HG03439 (cell line): ENCODE results near the gene RBKS.

Experiments used
- ATAC-seq: cut with Tn5 transposase; IDR thresholded peaks from one replicate; pipeline ENCODE4 v1.9.1; 2021; ENCODE audit warnings: mild to moderate bottlenecking, moderate library complexity; ENCODE audit not compliant: unreplicated experiment

The RBKS gene

GRCh38 chr2:27803046-27803445 lies 87.1 kb downstream of the RBKS start:
- no peak for ATAC-seq

- no peak for ATAC-seq
Measured at GRCh38 chr2:27802547-27802946, 87.6 kb downstream of the RBKS start.

DNA sequence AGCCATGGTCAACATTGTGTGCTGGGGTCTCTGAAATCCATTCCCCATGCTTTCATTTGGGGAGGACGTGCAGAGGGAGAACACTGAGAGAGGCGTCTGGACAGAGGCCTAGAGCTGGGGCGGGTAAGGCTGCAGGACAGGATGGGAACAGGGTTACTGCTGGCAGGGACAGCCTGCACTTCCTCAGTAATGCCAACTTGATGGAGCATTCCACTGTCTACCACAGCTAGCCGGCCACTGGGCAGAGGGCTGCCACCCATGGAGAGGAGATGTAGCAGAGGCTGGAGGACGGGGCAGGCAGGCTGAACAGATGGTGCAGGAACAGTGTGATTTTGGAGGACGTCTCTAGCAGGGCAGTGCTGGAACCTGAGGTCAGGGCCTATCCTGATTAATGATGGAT lies 89.3 kb downstream of the RBKS start:
- ATAC-seq, result no peak

DNA sequence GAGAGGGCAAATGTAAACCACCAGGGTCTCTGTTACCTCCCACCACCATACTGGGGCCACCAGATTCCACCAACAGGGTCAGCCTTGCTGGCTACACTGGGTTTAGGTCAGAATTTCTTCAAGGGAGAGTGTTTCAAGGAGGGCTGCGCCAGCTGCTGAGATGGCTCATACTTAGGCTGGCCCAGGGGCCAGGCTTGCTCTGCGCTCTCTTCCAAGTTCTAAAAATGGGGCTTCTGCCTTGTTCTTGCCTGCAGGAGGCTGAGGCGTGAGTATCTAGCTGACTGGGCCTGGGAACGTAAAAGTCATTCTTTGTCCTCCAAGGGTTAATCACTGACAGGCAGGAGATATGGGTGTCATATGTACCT lies 90.6 kb downstream of the RBKS start:
- ATAC-seq, result no peak

GRCh38 chr2:27798948-27799645 lies 91.1 kb downstream of the RBKS start:
- ATAC-seq, result no peak

- no peak for ATAC-seq
Measured at GRCh38 chr2:27798486-27798885, 91.7 kb downstream of the RBKS start.

DNA sequence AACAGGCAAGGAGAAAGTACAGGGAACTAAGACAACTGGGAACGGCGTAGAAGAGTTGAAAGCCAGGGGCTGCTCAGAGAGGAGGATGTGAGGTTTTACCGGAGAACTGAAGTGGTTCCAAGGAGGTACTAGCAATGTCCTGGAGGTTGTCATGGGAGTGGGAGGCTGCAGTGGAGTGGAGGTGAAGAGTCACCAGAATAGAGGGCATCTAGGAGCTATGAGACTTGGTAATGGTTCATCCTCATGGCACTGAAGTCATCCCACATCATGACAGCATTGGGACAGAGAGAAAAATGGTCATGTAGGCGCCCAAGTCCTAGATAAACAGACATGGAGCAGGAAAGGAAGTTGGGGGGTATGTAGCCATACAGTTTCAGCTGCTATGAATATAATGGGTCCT lies 92.3 kb downstream of the RBKS start:
- ATAC-seq, result no peak

DNA sequence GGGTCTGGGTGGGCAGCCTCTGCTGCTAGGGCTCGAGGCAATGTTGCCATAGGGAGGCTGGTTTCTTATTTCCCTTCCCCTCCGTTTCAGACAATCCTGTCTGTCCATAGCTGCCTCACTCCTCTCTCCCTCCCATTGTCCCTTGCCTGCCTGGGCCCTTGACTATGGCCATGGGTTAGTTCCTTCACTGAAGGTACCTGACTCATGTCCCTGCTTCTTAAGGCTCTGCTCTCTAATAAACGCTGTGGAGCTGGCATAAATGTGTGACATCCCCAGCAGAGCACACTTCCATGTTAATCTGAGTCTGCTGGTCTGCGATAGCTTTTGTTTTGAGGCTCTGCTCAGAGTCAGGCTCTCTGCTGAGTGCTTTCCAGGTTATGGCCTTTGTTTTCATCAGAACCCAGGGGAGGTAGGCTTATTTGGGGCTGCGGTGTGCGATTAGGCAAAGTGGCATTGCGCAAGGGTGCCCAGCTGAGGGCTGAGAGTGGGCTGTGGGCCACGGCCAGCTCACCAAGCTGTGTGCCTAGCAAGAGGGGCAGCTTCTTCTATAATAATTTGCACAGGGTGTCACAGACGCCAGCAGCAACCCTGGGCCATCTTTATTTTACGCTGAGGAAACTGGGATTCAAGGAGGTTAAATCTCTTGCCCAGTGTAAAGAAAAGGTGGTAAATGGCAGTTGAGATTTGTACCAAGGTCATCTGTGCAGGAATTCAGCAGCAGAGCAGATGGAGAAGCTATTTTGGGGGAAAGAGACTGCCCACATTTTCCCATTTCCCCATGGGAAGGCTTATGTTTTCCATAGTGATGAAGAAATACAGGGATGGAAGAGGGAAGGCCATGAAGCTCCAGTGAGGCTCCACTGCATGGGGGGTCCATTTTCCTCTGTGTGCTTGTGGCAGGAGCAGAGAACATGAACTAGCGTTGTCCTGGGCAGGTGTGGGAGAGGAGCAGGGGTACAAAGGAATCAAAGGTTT lies 93.1 kb downstream of the RBKS start:
- no peak for ATAC-seq

DNA sequence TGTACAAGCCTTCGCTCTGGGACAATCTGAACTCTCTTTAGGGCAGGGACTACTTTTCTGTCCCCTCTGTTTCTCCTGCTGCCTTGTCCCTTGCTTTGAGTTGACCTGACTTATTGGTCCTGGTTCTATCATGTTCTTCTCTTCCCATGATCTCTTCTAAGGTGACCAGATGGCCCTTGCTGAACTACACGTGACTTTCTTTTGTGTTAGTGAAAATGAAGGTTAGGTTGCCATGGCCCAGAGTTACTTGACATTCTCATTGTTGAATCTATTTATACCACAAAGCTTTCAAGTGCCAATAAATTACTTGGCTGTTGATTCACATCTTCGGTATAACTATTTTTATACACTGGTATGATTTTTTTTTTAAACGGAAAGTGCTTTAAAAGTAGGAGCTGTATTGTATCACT lies 94.3 kb downstream of the RBKS start:
- no peak for ATAC-seq

GRCh38 chr2:27795093-27795834 lies 94.9 kb downstream of the RBKS start:
- no peak for ATAC-seq

- no peak for ATAC-seq
Measured at GRCh38 chr2:27792759-27793158, 97.4 kb downstream of the RBKS start.

DNA sequence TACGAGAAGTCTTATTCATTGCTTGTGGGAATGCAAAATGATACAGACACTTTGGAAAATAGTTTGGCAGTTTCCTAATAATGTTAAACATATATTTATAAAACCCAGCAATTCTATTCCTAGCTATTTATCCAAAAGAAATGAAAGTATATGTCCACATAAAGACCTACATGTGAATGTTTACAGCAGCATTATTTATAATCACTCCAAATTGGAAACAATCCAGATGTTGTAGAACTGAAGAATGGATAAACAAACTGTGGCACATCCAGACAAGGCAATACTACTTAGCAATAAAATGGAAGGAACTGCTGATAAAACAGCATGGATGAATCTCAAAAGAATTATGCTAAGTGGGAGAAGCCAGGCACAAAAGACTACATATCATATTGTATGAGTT lies 99.4 kb downstream of the RBKS start:
- no peak for ATAC-seq

DNA sequence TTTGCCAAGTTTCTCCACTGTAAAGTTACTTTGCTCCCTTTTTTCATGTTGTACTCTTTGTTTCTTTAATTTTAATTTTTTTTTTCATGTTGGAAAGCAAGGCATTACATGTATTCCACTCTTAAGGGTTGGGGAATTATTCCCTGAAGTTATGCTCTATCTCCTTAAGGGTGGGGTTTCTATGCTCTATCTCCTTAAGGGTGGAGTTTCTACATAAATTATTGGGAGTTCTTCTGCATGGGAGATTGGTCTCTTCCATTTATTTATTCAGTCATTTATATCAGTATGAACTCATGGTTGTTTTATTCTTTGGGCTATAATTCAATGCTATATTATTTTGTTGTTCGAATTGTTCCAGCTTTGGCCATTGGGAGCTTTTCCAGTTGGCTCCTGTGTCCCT lies 107.5 kb downstream of the RBKS start:
- ATAC-seq, result no peak

- ATAC-seq, result no peak
Measured at GRCh38 chr2:27781496-27781895, 108.7 kb downstream of the RBKS start.

GRCh38 chr2:27779417-27780055 lies 110.7 kb downstream of the RBKS start:
- ATAC-seq, result no peak

- no peak for ATAC-seq
Measured at GRCh38 chr2:27776696-27777095, 113.5 kb downstream of the RBKS start.

- no peak for ATAC-seq
Measured at GRCh38 chr2:27776097-27776496, 114.1 kb downstream of the RBKS start.

- ATAC-seq, result no peak
Measured at GRCh38 chr2:27773959-27774358, 116.2 kb downstream of the RBKS start.

GRCh38 chr2:27772804-27773203 lies 117.4 kb downstream of the RBKS start:
- ATAC-seq, result no peak

GRCh38 chr2:27771548-27772335 lies 118.4 kb downstream of the RBKS start, which contains the start of gene MRPL33:
TSS of gene MRPL33 (plus strand) at chr2:27771719. CDS start at chr2:27771778, 59 bp downstream.
- peak; percentile 96 for ATAC-seq
